H1 (cell line): ENCODE data around the gene ABCD2. TPM values are rescaled to one million over a fixed set of nuclear protein-coding genes. Genes with fewer than 3 reads are reported as not detected.

Source experiments
- CTCF ChIA-PET: fragments of 300-600 bp; sonication (Branson Sonifier 250); formaldehyde crosslinking; loops from one replicate; lab custom pipeline; 2021; ENCODE audit not compliant: partially characterized antibody; lab: Charles Lee
- POLR2A ChIA-PET: fragments of 300-600 bp; sonication (Branson Sonifier 250); formaldehyde crosslinking; loops from one replicate; lab custom pipeline; 2021; ENCODE audit warnings: inconsistent platforms; ENCODE audit not compliant: partially characterized antibody; lab: Charles Lee
- DNase-seq, 2 experiments: peaks; one replicate each; pipeline versions ENCODE4 v3.0.0 to v3.0.0-alpha.2; 2010 to 2022; ENCODE audit warnings: low spot score in 2 of 2, low read depth in 1 of 2, mixed read lengths in 1 of 2
- FAIRE-seq: peaks from 2 replicates; lab custom pipeline; 2011; peaks lifted over from hg19 to GRCh38; lab: Jason Lieb, UNC
- H2AFZ ChIP-seq: 2 replicates; pipeline ENCODE4 v1.8.1; 2012; ENCODE audit warnings: low read length, inconsistent platforms
- H2AK5ac ChIP-seq: 2 replicates; pipeline ENCODE4 v1.6.1; 2013; ENCODE audit warnings: low read depth, low read length
- H2BK120ac ChIP-seq: replicated peaks from 2 replicates; pipeline ENCODE3; 2013; ENCODE audit warnings: low read depth, low read length, inconsistent platforms
- H2BK12ac ChIP-seq: 2 replicates; pipeline ENCODE4 v1.6.1; 2013; ENCODE audit warnings: low read depth, low read length
- H2BK15ac ChIP-seq: 2 replicates; pipeline ENCODE4 v1.6.1; 2013; ENCODE audit warnings: low read length
- H2BK20ac ChIP-seq: 2 replicates; pipeline ENCODE4 v1.6.1; 2013; ENCODE audit warnings: low read length
- H2BK5ac ChIP-seq: 2 replicates; pipeline ENCODE4 v1.6.1; 2013; ENCODE audit warnings: low read depth, low read length
- H3K14ac ChIP-seq: 2 replicates; pipeline ENCODE4 v1.6.1; 2013; ENCODE audit warnings: inconsistent platforms; ENCODE audit not compliant: insufficient read length
- H3K18ac ChIP-seq: 2 replicates; pipeline ENCODE4 v1.6.1; 2013; ENCODE audit warnings: low read length; ENCODE audit errors: extremely low read depth
- H3K23ac ChIP-seq: 2 replicates; pipeline ENCODE4 v1.6.1; 2013; ENCODE audit warnings: inconsistent platforms; ENCODE audit not compliant: insufficient read length
- H3K23me2 ChIP-seq: 2 replicates; pipeline ENCODE4 v1.6.1; 2013; ENCODE audit warnings: low read depth, low read length
- H3K27ac ChIP-seq: 2 replicates; pipeline ENCODE4 v1.6.1; 2011; ENCODE audit warnings: low read depth, low read length, inconsistent platforms
- H3K27me3 ChIP-seq, 4 experiments: replicated peaks in 1 of 4; 1 replicate in 1 of 4; 2 replicates in 3 of 4; pipeline versions ENCODE4 v1.6.1 to v1.8.1; 2011 to 2013; ENCODE audit warnings: low read length in 3 of 4, mild to moderate bottlenecking in 3 of 4, inconsistent platforms in 2 of 4, mixed read lengths in 2 of 4, moderate library complexity in 1 of 4; ENCODE audit not compliant: control insufficient read depth in 3 of 4, insufficient read depth in 3 of 4; ENCODE audit errors: extremely low read depth in 1 of 4
- H3K36me3 ChIP-seq, 4 experiments: 2 replicates each; pipeline versions ENCODE4 v1.6.1 to v1.8.1; 2011 to 2013; ENCODE audit warnings: mild to moderate bottlenecking in 4 of 4, low read length in 3 of 4, moderate library complexity in 2 of 4, control low read depth in 1 of 4, inconsistent platforms in 1 of 4; ENCODE audit not compliant: insufficient read depth in 4 of 4, control insufficient read depth in 2 of 4
- H3K4ac ChIP-seq: replicated peaks from 2 replicates; pipeline ENCODE3; 2013; ENCODE audit warnings: low read length, low read depth, mixed read lengths, inconsistent platforms; ENCODE audit not compliant: insufficient read length
- H3K4me1 ChIP-seq, 4 experiments: replicated peaks in 1 of 4; 1 replicate in 1 of 4; 2 replicates in 3 of 4; pipeline versions ENCODE4 v1.6.1 to v1.8.1; 2011 to 2013; ENCODE audit warnings: low read length in 3 of 4, inconsistent platforms in 2 of 4, mixed read lengths in 1 of 4; ENCODE audit not compliant: insufficient read depth in 4 of 4, control insufficient read depth in 3 of 4
- H3K4me2 ChIP-seq, 2 experiments: 2 replicates each; pipeline versions ENCODE4 v1.6.1 to v1.8.1; 2011 to 2013; ENCODE audit warnings: low read depth in 2 of 2, low read length in 2 of 2, control low read depth in 1 of 2, inconsistent platforms in 1 of 2, mild to moderate bottlenecking in 1 of 2; ENCODE audit not compliant: insufficient read depth in 1 of 2
- H3K4me3 ChIP-seq, 4 experiments: fragments of 200-600, 300-600 bp in 1 of 4; sonication (generic), shearing (Covaris generic), sonication (Bioruptor Twin) in 1 of 4; 2 replicates each; pipeline versions ENCODE4 v1.5.1 to v1.8.1; 2011 to 2016; ENCODE audit warnings: low read length in 4 of 4, low read depth in 3 of 4, control low read depth in 2 of 4, inconsistent platforms in 2 of 4, mild to moderate bottlenecking in 2 of 4, mixed read lengths in 1 of 4, moderate library complexity in 1 of 4; ENCODE audit not compliant: insufficient read depth in 2 of 4; ENCODE audit errors: extremely low read depth in 1 of 4
- H3K56ac ChIP-seq: replicated peaks from 2 replicates; pipeline ENCODE3; 2013; ENCODE audit warnings: low read depth, mild to moderate bottlenecking, mixed read lengths, low read length, inconsistent platforms; ENCODE audit not compliant: insufficient read length
- H3K79me1 ChIP-seq: 2 replicates; pipeline ENCODE4 v1.6.1; 2013; ENCODE audit warnings: low read depth, low read length, control low read depth
- H3K79me2 ChIP-seq, 2 experiments: 2 replicates each; pipeline versions ENCODE4 v1.6.1 to v1.8.1; 2012 to 2013; ENCODE audit warnings: low read length in 2 of 2, mild to moderate bottlenecking in 2 of 2, inconsistent platforms in 1 of 2; ENCODE audit not compliant: insufficient read depth in 2 of 2, control insufficient read depth in 1 of 2
- H3K9ac ChIP-seq, 4 experiments: replicated peaks in 1 of 4; 1 replicate in 1 of 4; 2 replicates in 3 of 4; pipeline versions ENCODE4 v1.6.1 to v1.8.1; 2011 to 2013; ENCODE audit warnings: low read depth in 3 of 4, low read length in 3 of 4, control low read depth in 2 of 4, mild to moderate bottlenecking in 2 of 4, moderate library complexity in 2 of 4, inconsistent platforms in 1 of 4; ENCODE audit errors: extremely low read depth in 1 of 4
- H3K9me3 ChIP-seq, 2 experiments: 2 replicates each; pipeline versions ENCODE4 v1.6.1 to v1.8.1; 2012 to 2013; ENCODE audit warnings: mild to moderate bottlenecking in 2 of 2, moderate library complexity in 2 of 2, control low read depth in 1 of 2, inconsistent platforms in 1 of 2, low read depth in 1 of 2, low read length in 1 of 2, mixed read lengths in 1 of 2; ENCODE audit not compliant: insufficient read depth in 2 of 2
- H4K20me1 ChIP-seq, 2 experiments: replicated peaks in 1 of 2; 2 replicates each; pipeline versions ENCODE3 to v1.8.1; 2011 to 2013; ENCODE audit warnings: inconsistent platforms in 2 of 2, low read length in 2 of 2, mild to moderate bottlenecking in 1 of 2; ENCODE audit not compliant: insufficient read depth in 2 of 2, control insufficient read depth in 1 of 2
- H4K5ac ChIP-seq: 2 replicates; pipeline ENCODE4 v1.6.1; 2013; ENCODE audit warnings: low read length, low read depth, mixed read lengths, inconsistent platforms; ENCODE audit not compliant: insufficient read length
- H4K8ac ChIP-seq: 2 replicates; pipeline ENCODE4 v1.8.0; 2013; ENCODE audit warnings: mild to moderate bottlenecking, moderate library complexity, low read length, inconsistent platforms; ENCODE audit not compliant: insufficient read depth; ENCODE audit errors: extremely low read depth
- H4K91ac ChIP-seq: replicated peaks from 2 replicates; pipeline ENCODE3; 2013; ENCODE audit warnings: low read length, mixed read lengths, inconsistent platforms; ENCODE audit not compliant: insufficient read length
- ASH2L ChIP-seq: fragments of 200-600, 300-600 bp; sonication (generic); IDR thresholded peaks from one replicate; pipeline ENCODE4 v1.7.1; 2017; ENCODE audit warnings: low read length
- CREB1 ChIP-seq: IDR thresholded peaks from 2 replicates; pipeline ENCODE4 v1.6.1; 2012; ENCODE audit warnings: inconsistent platforms
- EP300 ChIP-seq, 2 experiments: IDR thresholded peaks; 1 replicate in 1 of 2; 2 replicates in 1 of 2; pipeline ENCODE4 v1.6.1; 2011 to 2012; ENCODE audit warnings: low read depth in 2 of 2, low read length in 2 of 2, mild to moderate bottlenecking in 2 of 2, borderline replicate concordance in 1 of 2, inconsistent platforms in 1 of 2, moderate library complexity in 1 of 2
- NANOG ChIP-seq: IDR thresholded peaks from 2 replicates; pipeline ENCODE4 v1.6.1; 2011; ENCODE audit warnings: low read length, low read depth, mild to moderate bottlenecking, inconsistent platforms; ENCODE audit not compliant: insufficient read depth, poor library complexity, severe bottlenecking
- SP1 ChIP-seq: IDR thresholded peaks from 2 replicates; pipeline ENCODE4 v1.6.1; 2011; ENCODE audit warnings: low read depth, low read length
- ZNF274 ChIP-seq: IDR thresholded peaks from 2 replicates; pipeline ENCODE4 v1.7.0; 2012; ENCODE audit warnings: low read length, borderline replicate concordance; ENCODE audit errors: extremely low read depth
- polyA plus RNA-seq, 7 experiments: library from polyadenylated mRNA; depleted of rRNA in 3 of 7; stranded (reverse) in 5 of 7; unstranded in 2 of 7; fragments of >200 nt in 5 of 7; fragments of 200-250 nt in 2 of 7; gene quantifications; 1 replicate in 5 of 7; 2 replicates in 1 of 7; 4 replicates in 1 of 7; pipeline versions ENCODE4 v1.2.1 to v1.2.3, GENCODE V29; 2011 to 2013; ENCODE audit warnings: missing spikeins in 2 of 7, mixed read lengths in 2 of 7
- total RNA-seq: library from RNA; stranded (reverse); fragmentation: NEBNext Ultra II Directional; extraction: Animal tissue kit (Norgen Biotek cat#: 25700); gene quantifications from 2 replicates; pipeline ENCODE4 v1.2.1, GENCODE V29; 2021

Gene ABCD2
- total and polyA plus RNA-seq, 2 of the 8 experiments (the other 6 are each of a cell fraction or from before 2014, with no cell fraction given), result not detected

GRCh38 chr12:39572551-39572950 lies 47.1 kb downstream of the ABCD2 start:
- Histone ChIP-seq H2BK15ac (no peak overlapping the region), H2BK5ac (no peak overlapping the region), H4K8ac (no peak overlapping the region), H3K18ac (no peak overlapping the region), H3K9me3 (peaks cover 10 to 14% of the 10 kb centered on the region in 2 experiments), H3K79me2 (no peaks in the 10 kb centered on the region), H3K9ac (no peak overlapping the region), H4K5ac (no peak overlapping the region), H3K4me2 (no peak overlapping the region), H3K4me1 (peaks cover 0 to 8% (median 4%) of the 10 kb centered on the region in 4 experiments; a peak in 4 of 7 replicates), H3K23ac (no peak overlapping the region), H4K91ac (no peak overlapping the region), H3K23me2 (no peaks in the 10 kb centered on the region), H4K20me1 (no peaks in the 10 kb centered on the region), H2AFZ (no peak overlapping the region), H3K4me3 (no peak overlapping the region), H3K79me1 (no peaks in the 10 kb centered on the region), H3K27ac (no peak overlapping the region), H3K14ac (no peak overlapping the region), H3K27me3 (peaks cover 0 to 1% (median 0%) of the 10 kb centered on the region in 4 experiments; a peak in 1 of 7 replicates), H3K36me3 (peaks cover 0 to 3% (median 0%) of the 10 kb centered on the region in 4 experiments; a peak in 1 of 8 replicates), H2BK12ac (no peak overlapping the region), H3K4ac (no peak overlapping the region), H2AK5ac (no peak overlapping the region), H2BK20ac (no peak overlapping the region), H3K56ac (no peak overlapping the region), H2BK120ac (no peak overlapping the region)
- POLR2A ChIA-PET, result no interaction called here
- FAIRE-seq (no peak), DNase-seq (no peak)
- CTCF ChIA-PET, result no interaction called here
- TF ChIP-seq SP1 (no peak), ZNF274 (no peak), CREB1 (no peak), NANOG (no peak), EP300 (IDR thresholded peaks at IDR 0.05; ENCODE audit: borderline replicate concordance in 1 of 2, low read depth in 2 of 2, low read length in 2 of 2) (no peak), ASH2L (no peak)
